ENCODE measurements around the gene GALNT9.

GALNT9 gene

GRCh38 chr12:132357623-132358186 lies 28.3 kb upstream of the GALNT9 start:
- H3K4me1 ChIP-seq (ENCODE audit: low read length) = no peaks in the 10 kb centered on the region
- no peaks in the 10 kb centered on the region for H3K36me3 ChIP-seq (replicated peaks; ENCODE audit: low read depth, low read length)
- H2AFZ ChIP-seq (ENCODE audit: low read depth, low read length) = no peak overlapping the region
- no peaks in the 10 kb centered on the region for H3K79me2 ChIP-seq (ENCODE audit: low read length)
- H3K4me2 ChIP-seq (ENCODE audit: low read length) = no peak overlapping the region
- no peaks in the 10 kb centered on the region for H3K9me3 ChIP-seq (ENCODE audit: insufficient read depth, low read length)
- no peak overlapping the region for H3K9ac ChIP-seq (ENCODE audit: low read length)
- no peaks in the 10 kb centered on the region for H3K27me3 ChIP-seq (ENCODE audit: low read depth, low read length)
- no peak overlapping the region for H3K27ac ChIP-seq (ENCODE audit: low read length)
- no peak overlapping the region for H3K4me3 ChIP-seq (ENCODE audit: low read length)
- TF ChIP-seq CTCF (IDR thresholded peaks at IDR 0.05; ENCODE audit: low read depth, low read length) (no peak), EZH2phosphoT487 (IDR thresholded peaks at IDR 0.05; ENCODE audit: low read depth) (no peak)
- H4K20me1 ChIP-seq (ENCODE audit: insufficient read depth, low read length) = no peaks in the 10 kb centered on the region

GRCh38 chr12:132356691-132357622 lies 27.6 kb upstream of the GALNT9 start:
- H3K27ac ChIP-seq (ENCODE audit: low read length) = no peak overlapping the region
- H3K27me3 ChIP-seq (ENCODE audit: low read depth, low read length) = no peaks in the 10 kb centered on the region
- no peaks in the 10 kb centered on the region for H3K4me1 ChIP-seq (ENCODE audit: low read length)
- no peak overlapping the region for H2AFZ ChIP-seq (ENCODE audit: low read depth, low read length)
- no peaks in the 10 kb centered on the region for H4K20me1 ChIP-seq (ENCODE audit: insufficient read depth, low read length)
- no peaks in the 10 kb centered on the region for H3K9me3 ChIP-seq (ENCODE audit: insufficient read depth, low read length)
- no peaks in the 10 kb centered on the region for H3K36me3 ChIP-seq (replicated peaks; ENCODE audit: low read depth, low read length)
- H3K4me3 ChIP-seq (ENCODE audit: low read length) = no peak overlapping the region
- no peak for TF ChIP-seq EZH2phosphoT487 (IDR thresholded peaks at IDR 0.05; ENCODE audit: low read depth)
- no peak for TF ChIP-seq CTCF (IDR thresholded peaks at IDR 0.05; ENCODE audit: low read depth, low read length)
- H3K79me2 ChIP-seq (ENCODE audit: low read length) = no peaks in the 10 kb centered on the region
- no peak overlapping the region for H3K9ac ChIP-seq (ENCODE audit: low read length)
- H3K4me2 ChIP-seq (ENCODE audit: low read length) = no peak overlapping the region

GRCh38 chr12:132355742-132356681 lies 26.6 kb upstream of the GALNT9 start:
- H3K9ac ChIP-seq (ENCODE audit: low read length) = no peak overlapping the region
- no peak overlapping the region for H3K4me2 ChIP-seq (ENCODE audit: low read length)
- H4K20me1 ChIP-seq (ENCODE audit: insufficient read depth, low read length) = no peaks in the 10 kb centered on the region
- H3K4me1 ChIP-seq (ENCODE audit: low read length) = no peaks in the 10 kb centered on the region
- H3K9me3 ChIP-seq (ENCODE audit: insufficient read depth, low read length) = no peaks in the 10 kb centered on the region
- no peaks in the 10 kb centered on the region for H3K79me2 ChIP-seq (ENCODE audit: low read length)
- H2AFZ ChIP-seq (ENCODE audit: low read depth, low read length) = no peak overlapping the region
- no peaks in the 10 kb centered on the region for H3K27me3 ChIP-seq (ENCODE audit: low read depth, low read length)
- H3K36me3 ChIP-seq (replicated peaks; ENCODE audit: low read depth, low read length) = no peaks in the 10 kb centered on the region
- TF ChIP-seq EZH2phosphoT487 (IDR thresholded peaks at IDR 0.05; ENCODE audit: low read depth) = no peak
- no peak for TF ChIP-seq CTCF (IDR thresholded peaks at IDR 0.05; ENCODE audit: low read depth, low read length)
- no peak overlapping the region for H3K4me3 ChIP-seq (ENCODE audit: low read length)
- no peak overlapping the region for H3K27ac ChIP-seq (ENCODE audit: low read length)

All from OCI-LY3 (cell line).